ENCODE measurements around the gene ADCY5. TPM values are rescaled to one million over a fixed set of nuclear protein-coding genes. Genes with fewer than 3 reads are reported as not detected.

ADCY5 gene
- polyA plus RNA-seq, 1 experiment: 0.21 TPM

DNA sequence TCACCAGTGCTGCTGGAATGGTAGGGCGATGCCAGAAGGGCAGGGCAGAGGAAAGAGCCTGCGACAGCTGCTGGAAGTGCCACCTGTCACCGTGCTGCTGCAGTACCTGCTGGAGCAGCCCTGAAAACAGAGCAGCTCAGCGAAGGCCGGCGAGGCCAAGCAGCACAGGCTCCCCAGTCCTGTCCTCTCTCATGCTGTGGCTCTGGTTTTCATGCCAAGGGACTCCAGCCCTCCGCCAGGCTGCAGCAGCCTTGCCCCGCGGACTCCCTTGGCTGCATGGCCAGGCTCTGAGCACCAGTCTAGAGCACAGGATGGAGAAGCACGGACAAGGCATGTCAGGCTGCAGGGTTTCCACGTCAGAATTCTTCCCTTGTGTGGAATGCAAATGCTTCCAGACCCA lies 43.9 kb downstream of the ADCY5 start:
- TF ChIP-seq, protein P1, sequence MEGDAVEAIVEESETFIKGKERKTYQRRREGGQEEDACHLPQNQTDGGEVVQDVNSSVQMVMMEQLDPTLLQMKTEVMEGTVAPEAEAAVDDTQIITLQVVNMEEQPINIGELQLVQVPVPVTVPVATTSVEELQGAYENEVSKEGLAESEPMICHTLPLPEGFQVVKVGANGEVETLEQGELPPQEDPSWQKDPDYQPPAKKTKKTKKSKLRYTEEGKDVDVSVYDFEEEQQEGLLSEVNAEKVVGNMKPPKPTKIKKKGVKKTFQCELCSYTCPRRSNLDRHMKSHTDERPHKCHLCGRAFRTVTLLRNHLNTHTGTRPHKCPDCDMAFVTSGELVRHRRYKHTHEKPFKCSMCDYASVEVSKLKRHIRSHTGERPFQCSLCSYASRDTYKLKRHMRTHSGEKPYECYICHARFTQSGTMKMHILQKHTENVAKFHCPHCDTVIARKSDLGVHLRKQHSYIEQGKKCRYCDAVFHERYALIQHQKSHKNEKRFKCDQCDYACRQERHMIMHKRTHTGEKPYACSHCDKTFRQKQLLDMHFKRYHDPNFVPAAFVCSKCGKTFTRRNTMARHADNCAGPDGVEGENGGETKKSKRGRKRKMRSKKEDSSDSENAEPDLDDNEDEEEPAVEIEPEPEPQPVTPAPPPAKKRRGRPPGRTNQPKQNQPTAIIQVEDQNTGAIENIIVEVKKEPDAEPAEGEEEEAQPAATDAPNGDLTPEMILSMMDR (IDR thresholded peaks at IDR 0.05; ENCODE audit: insufficient read depth, low read depth, low read length): no peak

DNA sequence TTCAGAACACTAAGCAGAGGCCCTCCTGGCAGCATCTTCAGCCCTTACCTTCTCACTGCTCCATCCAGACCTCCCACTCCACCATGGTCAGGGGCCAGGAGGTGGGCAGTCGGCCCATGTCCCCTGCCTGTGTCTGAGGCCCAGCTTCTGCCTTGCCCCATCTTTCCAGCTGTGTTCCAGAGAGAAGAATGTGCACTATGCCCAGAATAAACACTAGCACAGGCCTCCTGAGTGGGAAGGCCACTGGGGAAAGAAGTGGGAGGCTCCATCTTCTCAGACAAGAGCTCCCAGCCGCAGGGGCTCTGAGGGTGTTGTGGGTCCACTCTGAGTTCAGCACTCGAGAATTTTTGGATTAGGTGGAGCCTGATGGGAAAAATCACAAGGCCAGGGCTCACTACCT lies 44.5 kb downstream of the ADCY5 start:
- CTCF ChIA-PET: interaction anchor here (1.5 kb wide), 1 partner anchor 9 kb away, joined by 3 read pairs; no protein-coding TSS in a partner anchor

More for the DNA sequence above, 43.9 kb downstream of the ADCY5 start:
- ChIA-PET CTCF (no interaction called here), POLR2A (no interaction called here)
- peaks cover 22% of the 10 kb centered on the region for H3K27me3 ChIP-seq (ENCODE audit: control insufficient read depth, insufficient read depth, low read length)
- DNase-seq (ENCODE audit: low read depth): no peak
- H3K4me3 ChIP-seq (ENCODE audit: low read depth, low read length): no peak overlapping the region
- no peaks in the 10 kb centered on the region for H3K36me3 ChIP-seq (ENCODE audit: control insufficient read depth, insufficient read depth, low read length)

DNA sequence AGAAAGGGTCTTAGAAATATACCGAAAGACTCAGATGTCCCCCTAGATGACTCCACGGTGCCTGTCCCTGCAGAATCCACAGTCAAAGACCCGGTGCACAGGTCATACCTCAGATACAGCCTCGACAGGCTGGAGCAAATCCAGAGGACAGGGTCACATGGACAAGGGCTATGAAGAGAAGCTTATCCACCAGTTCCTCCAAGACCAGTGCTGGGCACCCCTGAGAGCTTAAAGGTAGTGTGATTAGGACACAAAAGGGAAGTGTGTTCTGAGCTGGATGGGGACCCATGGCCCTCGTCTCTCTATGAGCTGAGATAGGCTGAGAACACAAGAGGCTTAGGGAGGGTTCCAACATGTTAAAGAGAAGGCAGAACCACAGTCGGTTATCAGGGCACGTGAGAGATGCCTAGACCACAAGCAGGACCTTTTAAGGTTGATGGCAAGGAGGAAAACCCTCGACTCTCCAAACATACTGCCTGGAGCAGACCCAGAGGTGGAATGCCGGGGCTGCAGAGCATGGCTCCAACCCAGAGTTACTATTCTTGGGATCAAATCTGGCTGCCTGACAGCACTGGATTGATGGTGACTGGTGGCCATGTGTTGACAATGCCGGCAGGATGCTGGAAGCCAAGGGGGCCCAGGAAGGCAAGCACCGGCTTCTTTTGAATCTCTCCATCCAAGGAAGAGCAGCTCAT lies 46.9 kb downstream of the ADCY5 start:
- Histone ChIP-seq H3K36me3 (ENCODE audit: control insufficient read depth, insufficient read depth, low read length) (no peaks in the 10 kb centered on the region), H3K4me3 (ENCODE audit: low read depth, low read length) (no peak overlapping the region), H3K27me3 (ENCODE audit: control insufficient read depth, insufficient read depth, low read length) (peaks cover 35% of the 10 kb centered on the region)
- TF ChIP-seq, protein P1 (IDR thresholded peaks at IDR 0.05; ENCODE audit: insufficient read depth, low read depth, low read length): no peak
- ChIA-PET CTCF (interaction anchor here (1.4 kb wide), 2 partner anchors 11 to 36 kb away, joined by 3 to 4 read pairs; no protein-coding TSS in a partner anchor), POLR2A (no interaction called here)
- no peak for DNase-seq (ENCODE audit: low read depth)

More for the DNA sequence above, 44.5 kb downstream of the ADCY5 start:
- DNase-seq (ENCODE audit: low read depth): no peak
- TF ChIP-seq, protein P1 (IDR thresholded peaks at IDR 0.05; ENCODE audit: insufficient read depth, low read depth, low read length): no peak
- Histone ChIP-seq H3K4me3 (ENCODE audit: low read depth, low read length) (no peak overlapping the region), H3K27me3 (ENCODE audit: control insufficient read depth, insufficient read depth, low read length) (peaks cover 22% of the 10 kb centered on the region), H3K36me3 (ENCODE audit: control insufficient read depth, insufficient read depth, low read length) (no peaks in the 10 kb centered on the region)
- POLR2A ChIA-PET: no interaction called here

DNA sequence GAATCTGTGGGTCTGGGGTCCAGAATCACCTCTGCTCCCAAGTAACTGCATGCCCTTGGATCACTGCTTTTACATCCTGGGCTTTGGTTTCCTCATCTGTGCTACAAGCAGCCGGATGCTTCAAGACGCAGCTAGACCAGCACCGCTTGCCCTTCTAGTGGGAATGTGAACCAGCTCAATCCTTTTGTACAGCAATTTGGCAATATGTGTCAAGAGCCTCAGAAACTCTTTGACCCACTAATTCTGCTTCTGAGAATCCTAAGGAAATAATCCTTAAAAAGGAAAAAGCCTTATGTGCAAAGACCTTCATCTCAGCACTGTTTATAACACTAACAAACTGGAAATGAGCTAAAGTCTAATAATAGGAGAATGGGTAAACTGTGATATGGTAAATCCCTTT lies 48.7 kb downstream of the ADCY5 start:
- ChIA-PET CTCF (interaction anchor here (1.2 kb wide), 1 partner anchor 13 kb away, joined by 3 read pairs; no protein-coding TSS in a partner anchor), POLR2A (no interaction called here)
- peaks cover 33% of the 10 kb centered on the region for H3K27me3 ChIP-seq (ENCODE audit: control insufficient read depth, insufficient read depth, low read length)
- TF ChIP-seq, protein P1 (IDR thresholded peaks at IDR 0.05; ENCODE audit: insufficient read depth, low read depth, low read length): no peak
- no peaks in the 10 kb centered on the region for H3K36me3 ChIP-seq (ENCODE audit: control insufficient read depth, insufficient read depth, low read length)
- H3K4me3 ChIP-seq (ENCODE audit: low read depth, low read length): no peak overlapping the region
- no peak for DNase-seq (ENCODE audit: low read depth)

DNA sequence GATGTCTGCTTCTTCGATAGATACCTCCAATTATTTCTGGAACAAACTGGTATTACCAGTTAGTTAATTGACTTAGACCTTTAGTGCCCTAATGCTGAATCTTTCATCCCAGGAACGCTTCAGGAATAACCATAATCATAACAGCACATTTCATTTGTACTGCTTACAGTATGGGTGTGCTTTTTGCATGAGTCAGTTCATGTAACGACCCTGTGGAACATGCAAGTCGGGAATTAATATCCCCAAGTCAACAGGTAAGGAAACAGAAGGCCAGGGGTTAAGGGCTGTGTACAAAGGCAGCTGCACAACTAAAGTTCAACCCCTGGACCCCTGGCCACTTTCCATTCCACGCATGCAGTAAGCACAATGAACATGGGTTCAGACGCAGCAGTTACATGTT lies 49.2 kb downstream of the ADCY5 start:
- POLR2A ChIA-PET: no interaction called here
- Histone ChIP-seq H3K27me3 (ENCODE audit: control insufficient read depth, insufficient read depth, low read length) (peaks cover 33% of the 10 kb centered on the region), H3K4me3 (ENCODE audit: low read depth, low read length) (no peak overlapping the region), H3K36me3 (ENCODE audit: control insufficient read depth, insufficient read depth, low read length) (no peaks in the 10 kb centered on the region)
- CTCF ChIA-PET: interaction anchor here (1.2 kb wide), 1 partner anchor 14 kb away, joined by 3 read pairs; no protein-coding TSS in a partner anchor
- TF ChIP-seq, protein P1 (IDR thresholded peaks at IDR 0.05; ENCODE audit: insufficient read depth, low read depth, low read length): no peak
- no peak for DNase-seq (ENCODE audit: low read depth)
